ENCODE results near the gene MSMO1. TPM values are rescaled to one million over a fixed set of nuclear protein-coding genes. Genes with fewer than 3 reads are reported as not detected.
A peak's percentile ranks its signal among the peaks of the same experiment; 100 is the strongest.

The MSMO1 gene
- total and polyA plus RNA-seq, 2 of the 8 experiments (the other 6 are each of a cell fraction or from before 2014, with no cell fraction given): 79.8 to 109 TPM

GRCh38 chr4:165330666-165331065 is 3.2 kb downstream of the MSMO1 start:
- no peak overlapping the region for H4K8ac ChIP-seq (ENCODE audit: extremely low read depth, insufficient read depth, low read length)
- TF ChIP-seq SRF (IDR thresholded peaks at IDR 0.05; ENCODE audit: low read depth, low read length) (no peak), GABPA (IDR thresholded peaks at IDR 0.05; ENCODE audit: borderline replicate concordance, insufficient read depth, low read length) (no peak), USF2 (IDR thresholded peaks at IDR 0.05; ENCODE audit: low read length) (no peak), CEBPB (IDR thresholded peaks at IDR 0.05; ENCODE audit: low read depth, low read length) (0 out of 2 replicates have a peak, but pooled peaks have one; percentile 3), MAX (IDR thresholded peaks at IDR 0.05) (no peak)
- no peaks in the 10 kb centered on the region for H3K27me3 ChIP-seq (replicated peaks in 1 of 4; ENCODE audit: control insufficient read depth in 3 of 4, extremely low read depth in 1 of 4, insufficient read depth in 3 of 4, low read length in 3 of 4)
- ChIA-PET POLR2A (ENCODE audit: partially characterized antibody) (no interaction called here), CTCF (ENCODE audit: partially characterized antibody) (interaction anchor here (0.6 to 3.2 kb wide), 5 partner anchors 14 to 199 kb away, joined by 3 to 10 read pairs (median 8); no protein-coding TSS in a partner anchor)
- peak overlapping the region; percentile 16 to 97 (median 94); a peak in 6 of 8 replicates for H3K4me3 ChIP-seq (ENCODE audit: extremely low read depth in 1 of 4, insufficient read depth in 2 of 4, low read depth in 3 of 4, low read length in 4 of 4)
- no peak overlapping the region for H2BK120ac ChIP-seq (replicated peaks; ENCODE audit: low read depth, low read length)
- no peak overlapping the region for H2BK12ac ChIP-seq (ENCODE audit: low read depth, low read length)
- FAIRE-seq (no peak), DNase-seq (ENCODE audit: low read depth in 1 of 2, low spot score in 2 of 2) (no peak)
- H3K79me2 ChIP-seq (ENCODE audit: control insufficient read depth in 1 of 2, insufficient read depth in 2 of 2, low read length in 2 of 2): peaks cover 51 to 82% of the 10 kb centered on the region in 2 experiments
- no peak overlapping the region for H2BK20ac ChIP-seq (ENCODE audit: low read length)
- no peak overlapping the region for H2AFZ ChIP-seq (ENCODE audit: low read length)
- 65% methylated on average over 5 of the region's 5 CpGs; no CpG with 5 or more reads in 1 of the 2 experiments for WGBS, 2 experiments (ENCODE audit: extremely low coverage in 1 of 2, insufficient coverage in 1 of 2, insufficient read length in 1 of 2, insufficient replicate concordance in 2 of 2, low coverage in 1 of 2, low lambda C conversion rate in 2 of 2, missing lambda C conversion rate in 1 of 2)
- peaks cover 5 to 11% (median 8%) of the 10 kb centered on the region in 4 experiments for H3K4me1 ChIP-seq (replicated peaks in 1 of 4; ENCODE audit: control insufficient read depth in 3 of 4, insufficient read depth in 4 of 4, low read length in 3 of 4)
- no peak overlapping the region for H4K91ac ChIP-seq (replicated peaks; ENCODE audit: insufficient read length, low read length)
- no peak overlapping the region for H3K18ac ChIP-seq (ENCODE audit: extremely low read depth, low read length)
- H3K23me2 ChIP-seq (ENCODE audit: low read depth, low read length): peaks cover 3% of the 10 kb centered on the region
- H4K20me1 ChIP-seq (replicated peaks in 1 of 2; ENCODE audit: control insufficient read depth in 1 of 2, insufficient read depth in 2 of 2, low read length in 2 of 2): peaks cover 31 to 35% of the 10 kb centered on the region in 2 experiments
- peaks cover 0 to 51% (median 12%) of the 10 kb centered on the region in 4 experiments; a peak in 5 of 8 replicates for H3K36me3 ChIP-seq (ENCODE audit: control insufficient read depth in 2 of 4, insufficient read depth in 4 of 4, low read length in 3 of 4)
- no peak overlapping the region for H2AK5ac ChIP-seq (ENCODE audit: low read depth, low read length)
- H3K56ac ChIP-seq (replicated peaks; ENCODE audit: insufficient read length, low read depth, low read length): no peak overlapping the region
- no peak overlapping the region for H3K9ac ChIP-seq (replicated peaks in 1 of 4; ENCODE audit: extremely low read depth in 1 of 4, low read depth in 3 of 4, low read length in 3 of 4)
- no peak overlapping the region for H4K5ac ChIP-seq (ENCODE audit: insufficient read length, low read depth, low read length)
- H3K4me2 ChIP-seq (ENCODE audit: insufficient read depth in 1 of 2, low read depth in 2 of 2, low read length in 2 of 2): peak overlapping the region; percentile 88 to 90
- no peaks in the 10 kb centered on the region; the same call in 1 of the 2 replicates for H3K79me1 ChIP-seq (ENCODE audit: low read depth, low read length)
- H3K27ac ChIP-seq (ENCODE audit: low read depth, low read length): no peak overlapping the region
- H3K4ac ChIP-seq (replicated peaks; ENCODE audit: insufficient read length, low read depth, low read length): no peak overlapping the region
- no peak overlapping the region for H3K14ac ChIP-seq (ENCODE audit: insufficient read length)
- no peak overlapping the region for H2BK15ac ChIP-seq (ENCODE audit: low read length)
- no peaks in the 10 kb centered on the region for H3K9me3 ChIP-seq (ENCODE audit: insufficient read depth in 2 of 2, low read depth in 1 of 2, low read length in 1 of 2)
- H2BK5ac ChIP-seq (ENCODE audit: low read depth, low read length): no peak overlapping the region
- no peak overlapping the region for H3K23ac ChIP-seq (ENCODE audit: insufficient read length)
